ENCODE data around the gene MYCL.

- TF ChIP-seq CTCF (IDR thresholded peaks at IDR 0.05) (no peak), POLR2A (IDR thresholded peaks at IDR 0.05) (no peak)
These were observed 3.5 kb upstream of the MYCL start for GRCh38 chr1:39905172-39905571.
